Measurements from ENCODE around the gene ANKS6. TPM values are rescaled to one million over a fixed set of nuclear protein-coding genes. Genes with fewer than 3 reads are reported as not detected.

ANKS6 gene
- total RNA-seq, 1 experiment from 2014 or later, result 46.3 TPM

- H3K23me2 ChIP-seq (ENCODE audit: insufficient read length, low read depth, low read length, poor library complexity, severe bottlenecking), result no peaks in the 10 kb centered on the region
- H3K18ac ChIP-seq (ENCODE audit: insufficient read length, low read depth, low read length), result no peak overlapping the region
- H3K23ac ChIP-seq (ENCODE audit: insufficient read length, low read depth, low read length), result no peak overlapping the region
- Mint-ChIP-seq H3K4me1 (no peaks in the 10 kb centered on the region), H3K9me3 (no peaks in the 10 kb centered on the region; a peak in 3 of 5 replicates), H3K27me3 (ENCODE audit: low read depth) (no peaks in the 10 kb centered on the region), H3K27ac (no peak overlapping the region), H3K36me3 (ENCODE audit: insufficient read depth in 1 of 3, low read depth in 3 of 3) (peaks cover 10 to 24% (median 16%) of the 10 kb centered on the region in 3 experiments; a peak in 5 of 7 replicates), H3K4me3 (no peak overlapping the region)
- H3T11ph ChIP-seq (ENCODE audit: low read length), result no peak overlapping the region
- no peak overlapping the region for H2AFZ ChIP-seq (ENCODE audit: low read length)
- H3K27ac ChIP-seq (ENCODE audit: insufficient read length, low read depth, low read length), result no peak overlapping the region
- TF ChIP-seq CTCF (conservative IDR thresholded peaks at IDR 0.05), result no peak
- no peak overlapping the region for H3K4me2 ChIP-seq (ENCODE audit: insufficient read depth, insufficient read length, low read length)
- no peak for DNase-seq
- H4K20me1 ChIP-seq (ENCODE audit: control insufficient read depth, insufficient read depth, insufficient read length), result no peaks in the 10 kb centered on the region
- H3K14ac ChIP-seq (ENCODE audit: insufficient read depth, low read length), result no peak overlapping the region
- no peak overlapping the region for H2BK15ac ChIP-seq (ENCODE audit: low read depth, low read length)
- H4K5ac ChIP-seq (ENCODE audit: insufficient read length, low read depth, low read length), result no peak overlapping the region
- H3K4ac ChIP-seq (ENCODE audit: low read depth, low read length), result no peak overlapping the region
- H2BK5ac ChIP-seq (ENCODE audit: insufficient read length, low read length), result no peak overlapping the region
- WGBS (ENCODE audit: extremely low coverage, insufficient read length, low lambda C conversion rate), result no CpG with 5 or more reads among the region's 2 CpGs
- no peak overlapping the region for H4K8ac ChIP-seq (replicated peaks; ENCODE audit: insufficient read length, low read depth, low read length)
- no peak overlapping the region for H2BK20ac ChIP-seq (ENCODE audit: low read depth, low read length, poor library complexity, severe bottlenecking)
- no peak overlapping the region for H2BK120ac ChIP-seq (ENCODE audit: low read depth, low read length, poor library complexity, severe bottlenecking)
- no peaks in the 10 kb centered on the region for H3K79me2 ChIP-seq (ENCODE audit: insufficient read depth, low read length)
- H3K9ac ChIP-seq (ENCODE audit: extremely low read depth, insufficient read length, low read length), result no peak overlapping the region
- no peaks in the 10 kb centered on the region for H3K27me3 ChIP-seq (ENCODE audit: insufficient read depth, low read length)
- no peak overlapping the region for H2BK12ac ChIP-seq (ENCODE audit: insufficient read length, low read depth, low read length)
- no peak overlapping the region for H4K91ac ChIP-seq (ENCODE audit: insufficient read length, low read depth, low read length)
- no peak overlapping the region for H3K56ac ChIP-seq (ENCODE audit: insufficient read length, low read depth, low read length)
- no peaks in the 10 kb centered on the region for H3K79me1 ChIP-seq (ENCODE audit: insufficient read depth, low read depth, low read length, poor library complexity, severe bottlenecking)
- H3K9me3 ChIP-seq (ENCODE audit: control insufficient read depth, low read depth, low read length), result no peaks in the 10 kb centered on the region
- H2AK5ac ChIP-seq (ENCODE audit: insufficient read length, low read length), result no peak overlapping the region
- no peaks in the 10 kb centered on the region for H3K4me1 ChIP-seq (ENCODE audit: insufficient read depth, low read length)
Observed at GRCh38 chr9:98818764-98819163, 22.4 kb upstream of the ANKS6 start.
